Measurements from ENCODE around the gene FILIP1L. TPM values are rescaled to one million over a fixed set of nuclear protein-coding genes. Genes with fewer than 3 reads are reported as not detected.

Gene FILIP1L
- polyA plus RNA-seq, 3 donors: 0.13 to 0.40 (median 0.25) TPM

GRCh38 chr3:100158918-100159330 lies 44.6 kb upstream of the FILIP1L start:
- no peaks in the 10 kb centered on the region for H3K4me1 Mint-ChIP-seq
- no peaks in the 10 kb centered on the region for H4K20me1 ChIP-seq (ENCODE audit: insufficient read depth, low read length)
- H3K9ac ChIP-seq (ENCODE audit: insufficient read depth, low read length, poor library complexity, severe bottlenecking): no peak overlapping the region
- H3K36me3 Mint-ChIP-seq: peaks cover 0 to 16% of the 10 kb centered on the region in 2 donors
- no peaks in the 10 kb centered on the region for H3K27me3 ChIP-seq (ENCODE audit: control insufficient read depth in 2 of 2, insufficient read depth in 2 of 2, low read length in 2 of 2)
- no peak for TF ChIP-seq CTCF (IDR thresholded peaks at IDR 0.05)
- H3K4me3 ChIP-seq (replicated peaks in 1 of 3; ENCODE audit: low read depth in 2 of 3, low read length in 3 of 3): no peak overlapping the region
- 83% methylated on average over 1 of the region's 2 CpGs for WGBS (ENCODE audit: insufficient coverage)
- H3K4me2 ChIP-seq (replicated peaks; ENCODE audit: extremely low read depth, low read length, poor library complexity, severe bottlenecking): no peak overlapping the region
- H3K4me1 ChIP-seq (ENCODE audit: control insufficient read depth in 1 of 2, insufficient read depth in 2 of 2, low read length in 2 of 2): no peaks in the 10 kb centered on the region
- H3K27me3 Mint-ChIP-seq (ENCODE audit: low read depth in 3 of 3): no peaks in the 10 kb centered on the region
- no peak overlapping the region for H3K4me3 Mint-ChIP-seq
- H3K27ac Mint-ChIP-seq: no peak overlapping the region
- peaks cover 9 to 27% (median 20%) of the 10 kb centered on the region in 7 donors for H3K9me3 Mint-ChIP-seq
- peaks cover 9 to 18% of the 10 kb centered on the region in 2 donors for H3K9me3 ChIP-seq (replicated peaks in 1 of 2; ENCODE audit: control insufficient read depth in 1 of 2, insufficient read depth in 1 of 2, low read length in 2 of 2)
- no peak for DNase-seq
- intact Hi-C loops (cut with micrococcal nuclease): no loop called here
- no peaks in the 10 kb centered on the region for H3K79me2 ChIP-seq (ENCODE audit: insufficient read depth, low read length)
- H2AFZ ChIP-seq (ENCODE audit: insufficient read depth, low read depth, low read length, poor library complexity, severe bottlenecking): no peak overlapping the region
- no peak overlapping the region for H3K27ac ChIP-seq (ENCODE audit: low read depth in 1 of 2, low read length in 2 of 2)
- no peaks in the 10 kb centered on the region for H3K36me3 ChIP-seq (replicated peaks in 1 of 2; ENCODE audit: control insufficient read depth in 1 of 2, insufficient read depth in 2 of 2, low read length in 2 of 2)

GRCh38 chr3:100157685-100158084 lies 43.4 kb upstream of the FILIP1L start:
- DNase-seq: no peak
- no peaks in the 10 kb centered on the region for H3K36me3 ChIP-seq (replicated peaks in 1 of 2; ENCODE audit: control insufficient read depth in 1 of 2, insufficient read depth in 2 of 2, low read length in 2 of 2)
- no peak overlapping the region for H3K4me2 ChIP-seq (replicated peaks; ENCODE audit: extremely low read depth, low read length, poor library complexity, severe bottlenecking)
- no peak overlapping the region for H3K27ac ChIP-seq (ENCODE audit: low read depth in 1 of 2, low read length in 2 of 2)
- Mint-ChIP-seq H3K9me3 (peaks cover 9 to 27% (median 20%) of the 10 kb centered on the region in 7 donors), H3K27ac (peak overlapping the region in 1 of 7 donors; percentile 35), H3K27me3 (ENCODE audit: low read depth in 3 of 3) (no peaks in the 10 kb centered on the region), H3K36me3 (peaks cover 0 to 17% of the 10 kb centered on the region in 2 donors), H3K4me3 (no peak overlapping the region), H3K4me1 (no peaks in the 10 kb centered on the region)
- H4K20me1 ChIP-seq (ENCODE audit: insufficient read depth, low read length): no peaks in the 10 kb centered on the region
- no peaks in the 10 kb centered on the region for H3K27me3 ChIP-seq (ENCODE audit: control insufficient read depth in 2 of 2, insufficient read depth in 2 of 2, low read length in 2 of 2)
- H3K9ac ChIP-seq (ENCODE audit: insufficient read depth, low read length, poor library complexity, severe bottlenecking): no peak overlapping the region
- TF ChIP-seq CTCF (IDR thresholded peaks at IDR 0.05): no peak
- H3K9me3 ChIP-seq (replicated peaks in 1 of 2; ENCODE audit: control insufficient read depth in 1 of 2, insufficient read depth in 1 of 2, low read length in 2 of 2): peaks cover 9 to 18% of the 10 kb centered on the region in 2 donors
- H3K4me3 ChIP-seq (replicated peaks in 1 of 3; ENCODE audit: low read depth in 2 of 3, low read length in 3 of 3): no peak overlapping the region
- 100% methylated on average over 1 of the region's 2 CpGs for WGBS (ENCODE audit: insufficient coverage)
- no peaks in the 10 kb centered on the region for H3K79me2 ChIP-seq (ENCODE audit: insufficient read depth, low read length)
- no peaks in the 10 kb centered on the region for H3K4me1 ChIP-seq (ENCODE audit: control insufficient read depth in 1 of 2, insufficient read depth in 2 of 2, low read length in 2 of 2)
- H2AFZ ChIP-seq (ENCODE audit: insufficient read depth, low read depth, low read length, poor library complexity, severe bottlenecking): no peak overlapping the region
- intact Hi-C loops (cut with micrococcal nuclease): no loop called here

All from CD14-positive monocyte (primary cell).